Neural cell (in vitro differentiated cells): ENCODE data around the gene VEPH1.

ENCODE experiments used
- CTCF ChIP-seq: fragments of 450-650 bp; IDR thresholded peaks from 2 replicates; pipeline ENCODE4 v1.5.1; 2014; ENCODE audit warnings: antibody characterized with exemption, mild to moderate bottlenecking, moderate library complexity; ENCODE audit not compliant: poor library complexity, severe bottlenecking
- EP300 ChIP-seq: fragments of 450-650 bp; conservative IDR thresholded peaks from 2 replicates; pipeline ENCODE4 v1.6.1; 2014; ENCODE audit warnings: antibody characterized with exemption, mild to moderate bottlenecking, moderate library complexity; ENCODE audit not compliant: poor library complexity, severe bottlenecking
- EZH2 ChIP-seq: fragments of 200-600, 300-800 bp; shearing (Covaris generic), sonication (generic); IDR thresholded peaks from 2 replicates; pipeline ENCODE4 v1.6.1; 2014; ENCODE audit warnings: antibody characterized with exemption, low read length, borderline replicate concordance, mild to moderate bottlenecking; ENCODE audit not compliant: insufficient read depth, poor library complexity, severe bottlenecking
- MXI1 ChIP-seq: fragments of 450-650 bp; conservative IDR thresholded peaks from 2 replicates; pipeline ENCODE4 v1.6.1; 2014; ENCODE audit warnings: antibody characterized with exemption, mild to moderate bottlenecking; ENCODE audit not compliant: poor library complexity, severe bottlenecking
- POLR2AphosphoS5 ChIP-seq: IDR thresholded peaks from 2 replicates; pipeline ENCODE4 v1.6.1; 2012
- RAD21 ChIP-seq: fragments of 450-650 bp; conservative IDR thresholded peaks from 2 replicates; pipeline ENCODE4 v1.6.1; 2014; ENCODE audit warnings: antibody characterized with exemption, mild to moderate bottlenecking, moderate library complexity
- REST ChIP-seq: IDR thresholded peaks from 2 replicates; pipeline ENCODE4 v1.6.1; 2012; ENCODE audit warnings: borderline replicate concordance
- SMC3 ChIP-seq: fragments of 450-650 bp; conservative IDR thresholded peaks from 2 replicates; pipeline ENCODE4 v1.6.1; 2014; ENCODE audit warnings: antibody characterized with exemption, mild to moderate bottlenecking, moderate library complexity; ENCODE audit not compliant: poor library complexity
- TAF1 ChIP-seq: IDR thresholded peaks from 2 replicates; pipeline ENCODE4 v1.6.1; 2012; ENCODE audit warnings: low read depth

DNA sequence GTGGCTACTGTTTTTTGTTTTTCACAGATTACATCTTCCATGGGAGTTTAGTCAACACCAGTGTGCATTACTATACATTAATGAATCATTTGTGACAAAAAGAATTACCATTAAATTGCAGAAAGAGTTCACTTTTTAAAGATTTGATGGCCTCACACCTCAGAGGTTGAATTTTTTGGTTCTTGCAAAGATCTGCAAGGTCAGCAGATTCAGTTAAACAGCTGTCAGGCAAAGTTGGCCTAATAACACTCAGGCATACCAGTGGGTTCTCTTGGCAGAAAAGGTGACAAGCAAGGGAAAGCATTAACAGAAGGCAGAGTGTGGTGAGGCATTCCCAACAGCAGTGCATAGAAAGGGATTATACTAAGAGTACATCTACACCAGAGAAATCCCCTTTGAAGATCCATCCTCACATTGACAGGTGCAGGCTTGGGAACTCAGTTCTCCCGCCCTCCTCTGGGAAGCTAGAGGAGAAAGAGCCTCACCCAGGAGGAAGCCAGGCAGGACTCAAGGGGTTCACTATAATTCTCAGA is 90.8 kb downstream of the VEPH1 start:
- TF ChIP-seq RAD21, result no peak
- no peak for TF ChIP-seq EZH2
- TF ChIP-seq CTCF, result no peak
- TF ChIP-seq EP300, result no peak
- no peak for TF ChIP-seq MXI1
- no peak for TF ChIP-seq TAF1
- TF ChIP-seq SMC3, result no peak
- no peak for TF ChIP-seq POLR2AphosphoS5
- TF ChIP-seq REST, result no peak
